Measurements from ENCODE around the gene EPB42.

EPB42 gene

GRCh38 chr15:43189296-43189695, 31.5 kb downstream of the EPB42 start:
- Histone ChIP-seq H3K27ac (ENCODE audit: low read depth, low read length, poor library complexity, severe bottlenecking) (no peak overlapping the region), H3K4me3 (ENCODE audit: low read depth, low read length, poor library complexity, severe bottlenecking) (no peak overlapping the region), H3K4me1 (ENCODE audit: insufficient read depth, low read length, severe bottlenecking) (peaks cover 14% of the 10 kb centered on the region), H3K27me3 (ENCODE audit: insufficient read depth, low read length) (no peaks in the 10 kb centered on the region), H3K79me2 (ENCODE audit: insufficient read depth, low read length) (peaks cover 10% of the 10 kb centered on the region), H3K4me2 (ENCODE audit: low read length) (no peak overlapping the region), H3F3A (ENCODE audit: insufficient read depth, low read length) (no peaks in the 10 kb centered on the region), H3K9ac (ENCODE audit: low read length) (no peak overlapping the region), H3K36me3 (ENCODE audit: insufficient read depth, low read length) (peaks cover 47% of the 10 kb centered on the region), H2AFZ (ENCODE audit: low read length) (no peak overlapping the region), H3K9me3 (ENCODE audit: low read length) (no peaks in the 10 kb centered on the region), H3K9me2 (ENCODE audit: low read depth, low read length) (no peaks in the 10 kb centered on the region), H4K20me1 (ENCODE audit: insufficient read depth, low read length) (no peaks in the 10 kb centered on the region)
- TF ChIP-seq, protein P1, sequence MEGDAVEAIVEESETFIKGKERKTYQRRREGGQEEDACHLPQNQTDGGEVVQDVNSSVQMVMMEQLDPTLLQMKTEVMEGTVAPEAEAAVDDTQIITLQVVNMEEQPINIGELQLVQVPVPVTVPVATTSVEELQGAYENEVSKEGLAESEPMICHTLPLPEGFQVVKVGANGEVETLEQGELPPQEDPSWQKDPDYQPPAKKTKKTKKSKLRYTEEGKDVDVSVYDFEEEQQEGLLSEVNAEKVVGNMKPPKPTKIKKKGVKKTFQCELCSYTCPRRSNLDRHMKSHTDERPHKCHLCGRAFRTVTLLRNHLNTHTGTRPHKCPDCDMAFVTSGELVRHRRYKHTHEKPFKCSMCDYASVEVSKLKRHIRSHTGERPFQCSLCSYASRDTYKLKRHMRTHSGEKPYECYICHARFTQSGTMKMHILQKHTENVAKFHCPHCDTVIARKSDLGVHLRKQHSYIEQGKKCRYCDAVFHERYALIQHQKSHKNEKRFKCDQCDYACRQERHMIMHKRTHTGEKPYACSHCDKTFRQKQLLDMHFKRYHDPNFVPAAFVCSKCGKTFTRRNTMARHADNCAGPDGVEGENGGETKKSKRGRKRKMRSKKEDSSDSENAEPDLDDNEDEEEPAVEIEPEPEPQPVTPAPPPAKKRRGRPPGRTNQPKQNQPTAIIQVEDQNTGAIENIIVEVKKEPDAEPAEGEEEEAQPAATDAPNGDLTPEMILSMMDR (IDR thresholded peaks at IDR 0.05; ENCODE audit: low read length) = no peak
- no peak for TF ChIP-seq EZH2 (IDR thresholded peaks at IDR 0.05; ENCODE audit: borderline replicate concordance, low read length)

DNA sequence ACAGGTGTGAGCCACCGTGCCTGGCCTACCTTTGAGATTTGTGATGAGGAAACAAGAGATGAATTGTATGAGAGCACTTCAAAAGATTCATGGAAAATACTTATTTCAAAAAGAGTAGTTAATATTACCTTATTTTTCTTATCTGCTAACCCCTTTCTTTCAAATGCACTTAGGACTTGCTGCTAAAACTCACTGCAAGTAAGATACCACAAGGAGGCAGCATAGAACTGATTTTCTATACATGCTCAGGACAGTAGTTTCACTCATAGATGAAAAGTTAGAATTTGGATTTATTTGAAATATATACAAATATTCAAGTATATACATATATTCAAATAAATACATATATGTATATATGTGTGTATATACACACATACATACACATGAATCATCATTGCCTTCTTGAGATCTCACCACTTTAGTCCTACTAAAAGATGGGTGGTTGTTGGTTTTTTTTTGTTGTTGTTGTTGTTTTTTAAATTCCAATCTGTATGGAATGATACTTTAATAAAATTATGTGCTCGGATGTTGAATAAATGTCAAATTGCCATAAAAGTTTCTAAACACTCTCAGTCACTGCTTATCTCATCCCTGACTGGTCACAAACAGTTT, 33.2 kb downstream of the EPB42 start:
- no peaks in the 10 kb centered on the region for H3F3A ChIP-seq (ENCODE audit: insufficient read depth, low read length)
- peaks cover 35% of the 10 kb centered on the region for H3K36me3 ChIP-seq (ENCODE audit: insufficient read depth, low read length)
- no peak overlapping the region for H3K4me3 ChIP-seq (ENCODE audit: low read depth, low read length, poor library complexity, severe bottlenecking)
- peaks cover 10% of the 10 kb centered on the region for H3K79me2 ChIP-seq (ENCODE audit: insufficient read depth, low read length)
- H3K4me1 ChIP-seq (ENCODE audit: insufficient read depth, low read length, severe bottlenecking) = peaks cover 18% of the 10 kb centered on the region
- H2AFZ ChIP-seq (ENCODE audit: low read length) = no peak overlapping the region
- TF ChIP-seq, protein P1 (IDR thresholded peaks at IDR 0.05; ENCODE audit: low read length) = peak; percentile 65
- no peak for TF ChIP-seq EZH2 (IDR thresholded peaks at IDR 0.05; ENCODE audit: borderline replicate concordance, low read length)
- no peak overlapping the region for H3K27ac ChIP-seq (ENCODE audit: low read depth, low read length, poor library complexity, severe bottlenecking)
- H3K9me3 ChIP-seq (ENCODE audit: low read length) = no peaks in the 10 kb centered on the region
- H3K4me2 ChIP-seq (ENCODE audit: low read length) = 0 out of 2 replicates have a peak overlapping the region, but pooled peaks have one; percentile 99
- no peak overlapping the region for H3K9ac ChIP-seq (ENCODE audit: low read length)
- no peaks in the 10 kb centered on the region for H3K27me3 ChIP-seq (ENCODE audit: insufficient read depth, low read length)
- no peaks in the 10 kb centered on the region for H3K9me2 ChIP-seq (ENCODE audit: low read depth, low read length)
- H4K20me1 ChIP-seq (ENCODE audit: insufficient read depth, low read length) = no peaks in the 10 kb centered on the region

- H3F3A ChIP-seq (ENCODE audit: insufficient read depth, low read length) = no peaks in the 10 kb centered on the region
- TF ChIP-seq EZH2 (IDR thresholded peaks at IDR 0.05; ENCODE audit: borderline replicate concordance, low read length) = no peak
- TF ChIP-seq, protein P1 (IDR thresholded peaks at IDR 0.05; ENCODE audit: low read length) = no peak
- no peaks in the 10 kb centered on the region for H3K9me3 ChIP-seq (ENCODE audit: low read length)
- H3K4me1 ChIP-seq (ENCODE audit: insufficient read depth, low read length, severe bottlenecking) = peaks cover 18% of the 10 kb centered on the region
- peaks cover 10% of the 10 kb centered on the region for H3K79me2 ChIP-seq (ENCODE audit: insufficient read depth, low read length)
- H3K27ac ChIP-seq (ENCODE audit: low read depth, low read length, poor library complexity, severe bottlenecking) = peak overlapping the region; percentile 71
- peaks cover 31% of the 10 kb centered on the region; the same call in 1 of the 2 replicates for H3K36me3 ChIP-seq (ENCODE audit: insufficient read depth, low read length)
- H3K4me2 ChIP-seq (ENCODE audit: low read length) = peak overlapping the region; percentile 99
- H4K20me1 ChIP-seq (ENCODE audit: insufficient read depth, low read length) = no peaks in the 10 kb centered on the region
- H3K9ac ChIP-seq (ENCODE audit: low read length) = peak overlapping the region; percentile 74
- H3K4me3 ChIP-seq (ENCODE audit: low read depth, low read length, poor library complexity, severe bottlenecking) = peak overlapping the region; percentile 78
- H3K9me2 ChIP-seq (ENCODE audit: low read depth, low read length) = no peaks in the 10 kb centered on the region
- no peak overlapping the region for H2AFZ ChIP-seq (ENCODE audit: low read length)
- H3K27me3 ChIP-seq (ENCODE audit: insufficient read depth, low read length) = no peaks in the 10 kb centered on the region
Observed at GRCh38 chr15:43186003-43186353, 34.8 kb downstream of the EPB42 start.
